Calu3 (cell line): Measurements from ENCODE around the gene PAPOLA. TPM values are rescaled to one million over a fixed set of nuclear protein-coding genes. Genes with fewer than 3 reads are reported as not detected.

Source experiments
- BruUV-seq: library from RNA; stranded (reverse); fragments of 400-500 nt; replicated peaks from 2 replicates; lab custom pipeline; 2021; lab: Mats Ljungman, UMichigan
- CTCF ChIA-PET: fragments of 300-600 bp; sonication (Branson Sonifier 250); formaldehyde crosslinking; loops from one replicate; lab custom pipeline; 2022; ENCODE audit warnings: antibody characterized with exemption; lab: Charles Lee
- DNase-seq: peaks from one replicate; pipeline ENCODE4 v3.0.0; 2022
- H3K27ac Mint-ChIP-seq: one replicate; pipeline ENCODE4 v1.8.0; 2022; ENCODE audit warnings: mixed read lengths; ENCODE audit not compliant: unreplicated experiment
- H3K27me3 Mint-ChIP-seq: one replicate; pipeline ENCODE4 v1.8.0; 2022; ENCODE audit warnings: mixed read lengths; ENCODE audit not compliant: unreplicated experiment
- H3K36me3 Mint-ChIP-seq: one replicate; pipeline ENCODE4 v1.8.0; 2022; ENCODE audit warnings: mild to moderate bottlenecking, moderate library complexity, mixed read lengths; ENCODE audit not compliant: insufficient read depth, unreplicated experiment
- H3K4me1 Mint-ChIP-seq: one replicate; pipeline ENCODE4 v1.8.0; 2022; ENCODE audit warnings: mild to moderate bottlenecking, low read depth, mixed read lengths; ENCODE audit not compliant: unreplicated experiment
- H3K4me3 Mint-ChIP-seq: one replicate; pipeline ENCODE4 v1.8.0; 2022; ENCODE audit warnings: mild to moderate bottlenecking, low read depth, moderate library complexity, mixed read lengths; ENCODE audit not compliant: unreplicated experiment
- H3K9me3 Mint-ChIP-seq: one replicate; pipeline ENCODE4 v1.8.0; 2022; ENCODE audit warnings: low read depth, mixed read lengths; ENCODE audit not compliant: unreplicated experiment
- CTCF ChIP-seq: fragments of 200-600 bp; IDR thresholded peaks from one replicate; pipeline ENCODE4 v1.8.0; 2022; ENCODE audit warnings: antibody characterized with exemption; ENCODE audit not compliant: unreplicated experiment
- intact Hi-C: fragments of 100-400 bp; cut with micrococcal nuclease; formaldehyde crosslinking; loops from one replicate; pipeline ENCODE4 v1.10.0; 2022; ENCODE audit not compliant: unreplicated experiment
- total RNA-seq: library from RNA; stranded (reverse); gene quantifications from 2 replicates; pipeline ENCODE4 v1.2.3, GENCODE V29; 2022

PAPOLA gene
- total RNA-seq, 1 experiment from 2014 or later, result 205 TPM

GRCh38 chr14:96484399-96484798 is 17.8 kb upstream of the PAPOLA start:
- CTCF ChIA-PET, result no interaction called here

GRCh38 chr14:96486705-96487104 is 15.5 kb upstream of the PAPOLA start:
- no peak for DNase-seq
- H3K9me3 Mint-ChIP-seq, result no peaks in the 10 kb centered on the region
- TF ChIP-seq CTCF, result no peak
- CTCF ChIA-PET, result no interaction called here
- no peak overlapping the region for H3K4me3 Mint-ChIP-seq
- no peaks in the 10 kb centered on the region for H3K36me3 Mint-ChIP-seq
- no peak overlapping the region for H3K27ac Mint-ChIP-seq
- intact Hi-C loops, result no loop called here
- no TSS peak for BruUV-seq
- H3K4me1 Mint-ChIP-seq, result no peaks in the 10 kb centered on the region
- H3K27me3 Mint-ChIP-seq, result peaks cover 12% of the 10 kb centered on the region

More at GRCh38 chr14:96484399-96484798, 17.8 kb upstream of the PAPOLA start:
- Mint-ChIP-seq H3K36me3 (no peaks in the 10 kb centered on the region), H3K4me1 (no peaks in the 10 kb centered on the region), H3K27ac (no peak overlapping the region), H3K9me3 (no peaks in the 10 kb centered on the region), H3K4me3 (no peak overlapping the region), H3K27me3 (peaks cover 12% of the 10 kb centered on the region)
- TF ChIP-seq CTCF, result no peak
- no peak for DNase-seq
- intact Hi-C loops, result no loop called here
- BruUV-seq, result no TSS peak

- Mint-ChIP-seq H3K9me3 (no peaks in the 10 kb centered on the region), H3K4me1 (no peaks in the 10 kb centered on the region), H3K4me3 (no peak overlapping the region), H3K27ac (no peak overlapping the region), H3K27me3 (peaks cover 5% of the 10 kb centered on the region), H3K36me3 (no peaks in the 10 kb centered on the region)
- no TSS peak for BruUV-seq
- intact Hi-C loops, result no loop called here
- TF ChIP-seq CTCF, result no peak
- CTCF ChIA-PET, result no interaction called here
- no peak for DNase-seq
These were observed 12.9 kb upstream of the PAPOLA start for GRCh38 chr14:96489327-96489726.

- no TSS peak for BruUV-seq
- no peaks in the 10 kb centered on the region for H3K36me3 Mint-ChIP-seq
- CTCF ChIA-PET, result no interaction called here
- H3K4me3 Mint-ChIP-seq, result no peak overlapping the region
- no peak for TF ChIP-seq CTCF
- H3K27ac Mint-ChIP-seq, result no peak overlapping the region
- no peaks in the 10 kb centered on the region for H3K27me3 Mint-ChIP-seq
- intact Hi-C loops, result no loop called here
- DNase-seq, result no peak
- H3K4me1 Mint-ChIP-seq, result no peaks in the 10 kb centered on the region
- no peaks in the 10 kb centered on the region for H3K9me3 Mint-ChIP-seq
These were observed 9.0 kb upstream of the PAPOLA start for GRCh38 chr14:96493178-96493577.
